ENCODE results near the gene BOD1. TPM values are rescaled to one million over a fixed set of nuclear protein-coding genes. Genes with fewer than 3 reads are reported as not detected.

BOD1 gene
- total and polyA plus RNA-seq, 2 of the 8 experiments (the other 6 are each of a cell fraction or from before 2014, with no cell fraction given): 107 to 149 TPM

GRCh38 chr5:173628501-173628900 lies 12.1 kb upstream of the BOD1 start:
- Histone ChIP-seq H3K27me3 (replicated peaks in 1 of 4; ENCODE audit: control insufficient read depth in 3 of 4, extremely low read depth in 1 of 4, insufficient read depth in 3 of 4, low read length in 3 of 4) (no peaks in the 10 kb centered on the region), H3K4ac (replicated peaks; ENCODE audit: insufficient read length, low read depth, low read length) (peak overlapping the region; percentile 5), H2BK12ac (ENCODE audit: low read depth, low read length) (peak overlapping the region; percentile 99), H4K5ac (ENCODE audit: insufficient read length, low read depth, low read length) (peak overlapping the region; percentile 18), H3K18ac (ENCODE audit: extremely low read depth, low read length) (peak overlapping the region; percentile 96), H3K79me2 (ENCODE audit: control insufficient read depth in 1 of 2, insufficient read depth in 2 of 2, low read length in 2 of 2) (no peaks in the 10 kb centered on the region), H3K27ac (ENCODE audit: low read depth, low read length) (peak overlapping the region; percentile 61), H3K23ac (ENCODE audit: insufficient read length) (no peak overlapping the region), H4K20me1 (replicated peaks in 1 of 2; ENCODE audit: control insufficient read depth in 1 of 2, insufficient read depth in 2 of 2, low read length in 2 of 2) (no peaks in the 10 kb centered on the region), H2BK15ac (ENCODE audit: low read length) (no peak overlapping the region), H3K4me1 (replicated peaks in 1 of 4; ENCODE audit: control insufficient read depth in 3 of 4, insufficient read depth in 4 of 4, low read length in 3 of 4) (peaks cover 12 to 18% (median 16%) of the 10 kb centered on the region in 4 experiments), H3K9me3 (ENCODE audit: insufficient read depth in 2 of 2, low read depth in 1 of 2, low read length in 1 of 2) (no peaks in the 10 kb centered on the region), H2BK5ac (ENCODE audit: low read depth, low read length) (peak overlapping the region; percentile 95; the same call in 1 of the 2 replicates), H3K4me3 (ENCODE audit: extremely low read depth in 1 of 4, insufficient read depth in 2 of 4, low read depth in 3 of 4, low read length in 4 of 4) (peak overlapping the region in 2 of 4 experiments; percentile 2 to 32; a peak in 1 of 8 replicates), H3K56ac (replicated peaks; ENCODE audit: insufficient read length, low read depth, low read length) (peak overlapping the region; percentile 55), H3K9ac (replicated peaks in 1 of 4; ENCODE audit: extremely low read depth in 1 of 4, low read depth in 3 of 4, low read length in 3 of 4) (no peak overlapping the region; a peak in 1 of 7 replicates), H2BK20ac (ENCODE audit: low read length) (peak overlapping the region; percentile 99), H3K4me2 (ENCODE audit: insufficient read depth in 1 of 2, low read depth in 2 of 2, low read length in 2 of 2) (peak overlapping the region in 1 of 2 experiments; percentile 54; a peak in 1 of 4 replicates), H2AK5ac (ENCODE audit: low read depth, low read length) (peak overlapping the region; percentile 56; the same call in 1 of the 2 replicates), H3K79me1 (ENCODE audit: low read depth, low read length) (no peaks in the 10 kb centered on the region), H4K8ac (ENCODE audit: extremely low read depth, insufficient read depth, low read length) (no peak overlapping the region), H3K14ac (ENCODE audit: insufficient read length) (no peak overlapping the region), H3K23me2 (ENCODE audit: low read depth, low read length) (no peaks in the 10 kb centered on the region; the same call in 1 of the 2 replicates), H4K91ac (replicated peaks; ENCODE audit: insufficient read length, low read length) (peak overlapping the region; percentile 71), H2BK120ac (replicated peaks; ENCODE audit: low read depth, low read length) (peak overlapping the region; percentile 81), H3K36me3 (ENCODE audit: control insufficient read depth in 2 of 4, insufficient read depth in 4 of 4, low read length in 3 of 4) (no peaks in the 10 kb centered on the region), H2AFZ (ENCODE audit: low read length) (no peak overlapping the region)
- DNase-seq (ENCODE audit: low read depth in 1 of 2, low spot score in 2 of 2): no peak
- 73% methylated on average over 6 of the region's 6 CpGs; no CpG with 5 or more reads in 1 of the 2 experiments for WGBS, 2 experiments (ENCODE audit: extremely low coverage in 1 of 2, insufficient coverage in 1 of 2, insufficient read length in 1 of 2, insufficient replicate concordance in 2 of 2, low coverage in 1 of 2, low lambda C conversion rate in 2 of 2, missing lambda C conversion rate in 1 of 2)
- TF ChIP-seq NRF1 (IDR thresholded peaks at IDR 0.05; ENCODE audit: low read depth, low read length) (no peak), SP1 (IDR thresholded peaks at IDR 0.05; ENCODE audit: low read depth, low read length) (no peak), NANOG (IDR thresholded peaks at IDR 0.05; ENCODE audit: insufficient read depth, low read depth, low read length, poor library complexity, severe bottlenecking) (no peak), BACH1 (IDR thresholded peaks at IDR 0.05; ENCODE audit: low read length) (no peak), TBP (IDR thresholded peaks at IDR 0.05; ENCODE audit: low read depth, low read length) (no peak)
- ChIA-PET POLR2A (ENCODE audit: partially characterized antibody) (interaction anchor here (1.0 to 2.1 kb wide), 13 partner anchors 9 to 698 kb away, joined by 3 to 17 read pairs (median 3); partner anchors contain the start of gene BOD1), CTCF (ENCODE audit: partially characterized antibody) (interaction anchor here (0.5 to 5.4 kb wide), 31 partner anchors 8 to 356 kb away, joined by 3 to 72 read pairs (median 4); no protein-coding TSS in a partner anchor)
- no peak for FAIRE-seq

Measured in H1 (cell line).